Endodermal cell (in vitro differentiated cells): ENCODE data around the gene TASOR2. TPM values are rescaled to one million over a fixed set of nuclear protein-coding genes. Genes with fewer than 3 reads are reported as not detected.

Experiments used
- DNase-seq: peaks from one replicate; pipeline ENCODE4 v3.0.0-alpha.2; 2017
- H3K27ac ChIP-seq: 2 replicates; pipeline ENCODE4 v1.5.1; 2013; ENCODE audit warnings: mild to moderate bottlenecking, low read depth, low read length, moderate library complexity
- H3K27me3 ChIP-seq: 2 replicates; pipeline ENCODE4 v1.6.1; 2013; ENCODE audit warnings: mild to moderate bottlenecking, low read length, moderate library complexity; ENCODE audit not compliant: insufficient read depth, control insufficient read depth, poor library complexity, severe bottlenecking
- H3K36me3 ChIP-seq: 2 replicates; pipeline ENCODE4 v1.7.0; 2013; ENCODE audit warnings: mild to moderate bottlenecking, low read length, moderate library complexity; ENCODE audit not compliant: control insufficient read depth, insufficient read depth
- H3K4me1 ChIP-seq: one replicate; pipeline ENCODE4 v1.7.0; 2013; ENCODE audit warnings: low read length; ENCODE audit not compliant: control insufficient read depth, insufficient read depth
- H3K4me3 ChIP-seq: 2 replicates; pipeline ENCODE4 v1.5.1; 2013; ENCODE audit warnings: mild to moderate bottlenecking, low read length, moderate library complexity
- H3K9ac ChIP-seq: 2 replicates; pipeline ENCODE4 v1.6.1; 2013; ENCODE audit warnings: mild to moderate bottlenecking, low read length, moderate library complexity; ENCODE audit not compliant: poor library complexity, severe bottlenecking; ENCODE audit errors: extremely low read depth
- H3K9me3 ChIP-seq: 2 replicates; pipeline ENCODE4 v1.6.1; 2013; ENCODE audit warnings: mild to moderate bottlenecking, low read length, moderate library complexity; ENCODE audit not compliant: control insufficient read depth
- H3K27ac Mint-ChIP-seq: 2 replicates; pipeline ENCODE4 v1.8.0; 2020; ENCODE audit warnings: mixed read lengths
- H3K27me3 Mint-ChIP-seq: 2 replicates; pipeline ENCODE4 v1.8.0; 2021; ENCODE audit warnings: mild to moderate bottlenecking, mixed read lengths; ENCODE audit not compliant: insufficient read depth
- H3K36me3 Mint-ChIP-seq: 2 replicates; pipeline ENCODE4 v1.8.0; 2020; ENCODE audit warnings: low read depth, mixed read lengths
- H3K4me1 Mint-ChIP-seq: 2 replicates; pipeline ENCODE4 v1.8.0; 2020; ENCODE audit warnings: mixed read lengths
- H3K4me3 Mint-ChIP-seq: 2 replicates; pipeline ENCODE4 v1.8.0; 2020; ENCODE audit warnings: mild to moderate bottlenecking, moderate library complexity, mixed read lengths
- H3K9me3 Mint-ChIP-seq: 2 replicates; pipeline ENCODE4 v1.8.0; 2020; ENCODE audit warnings: mild to moderate bottlenecking, mixed read lengths
- CTCF ChIP-seq: fragments of 200-600 bp; sonication (generic); conservative IDR thresholded peaks from 2 replicates; pipeline ENCODE4 v1.5.0; 2021; ENCODE audit warnings: antibody characterized with exemption, mild to moderate bottlenecking
- WGBS, 2 experiments: methylation state at CpG; one replicate each; pipeline versions ENCODE4 v1.1.5 to v1.1.7; 2013; ENCODE audit warnings: missing lambda C conversion rate in 2 of 2, mixed read lengths in 1 of 2; ENCODE audit not compliant: insufficient coverage in 1 of 2, insufficient read length in 1 of 2; 5-methylcytosine and 5-hydroxymethylcytosine counted together
- total RNA-seq, 2 donors: library from RNA; stranded (reverse); fragmentation: NEBNext Ultra II Directional in 1 of 2; extraction: Animal tissue kit (Norgen Biotek cat#: 25700) in 1 of 2; gene quantifications; 2 replicates in 1 of 2; 3 replicates in 1 of 2; pipeline ENCODE4 v1.2.1, GENCODE V29; 2021

Gene TASOR2
- total RNA-seq, 2 donors from 2014 or later, result 47.1 to 53.0 TPM

DNA sequence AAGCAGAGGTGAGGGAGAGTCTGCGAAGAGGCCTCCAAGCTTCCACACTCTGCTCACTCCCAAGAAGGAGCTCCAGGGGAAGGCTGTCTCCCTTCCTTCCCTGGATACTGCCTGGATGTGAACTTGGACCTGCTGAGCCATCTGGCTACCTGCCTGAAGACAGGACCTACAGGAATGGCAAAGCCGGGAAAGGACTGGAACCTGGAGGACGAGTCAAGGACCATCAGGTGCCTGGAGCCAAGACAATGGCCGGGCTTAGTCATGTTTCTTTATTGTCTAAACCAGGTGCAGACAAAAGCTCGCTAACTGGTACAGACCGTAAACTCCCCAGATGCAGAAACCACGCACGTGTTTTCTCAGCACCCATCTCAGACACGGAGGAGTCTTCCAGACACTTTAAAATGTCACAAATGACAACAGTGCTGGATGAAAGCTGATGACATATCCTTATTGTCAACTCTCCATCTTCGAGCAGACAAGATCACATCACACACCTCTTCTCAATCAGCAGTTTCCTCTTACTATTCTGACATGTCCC is 30.4 kb upstream of the TASOR2 start:
- Histone ChIP-seq H3K9me3 (no peaks in the 10 kb centered on the region), H3K36me3 (no peaks in the 10 kb centered on the region), H3K9ac (no peak overlapping the region), H3K4me3 (no peak overlapping the region), H3K27ac (no peak overlapping the region), H3K27me3 (no peaks in the 10 kb centered on the region), H3K4me1 (peaks cover 5% of the 10 kb centered on the region)
- no peak for DNase-seq
- Mint-ChIP-seq H3K4me3 (no peak overlapping the region), H3K27me3 (no peaks in the 10 kb centered on the region), H3K4me1 (peaks cover 18% of the 10 kb centered on the region), H3K36me3 (peaks cover 16% of the 10 kb centered on the region), H3K9me3 (no peaks in the 10 kb centered on the region), H3K27ac (no peak overlapping the region)
- 84 to 85% methylated on average over 9 to 10 of the region's 10 CpGs for WGBS, 2 experiments
- TF ChIP-seq CTCF, result no peak

DNA sequence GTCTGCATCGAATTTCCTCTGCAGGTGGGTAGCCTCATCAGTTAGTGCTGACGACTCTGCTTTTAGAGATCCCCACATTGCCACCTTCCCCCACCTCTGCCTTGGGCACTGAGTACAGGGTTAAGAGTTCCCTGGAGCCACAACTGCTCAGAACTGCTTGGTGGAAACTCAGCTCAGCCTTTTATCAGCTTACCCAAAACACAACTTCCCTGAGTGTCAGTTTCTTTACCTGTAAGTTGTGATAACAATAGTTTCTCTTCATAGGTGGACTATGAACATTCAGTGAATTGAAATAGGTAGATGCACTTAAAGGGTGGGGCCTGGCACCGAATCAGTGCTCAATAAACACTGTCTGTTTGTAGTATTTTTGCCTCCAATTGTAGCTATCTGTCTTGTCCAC is 29.5 kb upstream of the TASOR2 start:
- Histone ChIP-seq H3K36me3 (no peaks in the 10 kb centered on the region), H3K9ac (no peak overlapping the region), H3K27me3 (no peaks in the 10 kb centered on the region), H3K27ac (no peak overlapping the region), H3K9me3 (no peaks in the 10 kb centered on the region), H3K4me3 (no peak overlapping the region), H3K4me1 (peaks cover 5% of the 10 kb centered on the region)
- no peak overlapping the region for H3K27ac Mint-ChIP-seq
- H3K27me3 Mint-ChIP-seq, result no peaks in the 10 kb centered on the region
- 82% methylated on average over 3 of the region's 3 CpGs for WGBS, 2 experiments
- no peak for DNase-seq
- H3K36me3 Mint-ChIP-seq, result peaks cover 7% of the 10 kb centered on the region
- no peaks in the 10 kb centered on the region for H3K9me3 Mint-ChIP-seq
- H3K4me3 Mint-ChIP-seq, result no peak overlapping the region
- peaks cover 27% of the 10 kb centered on the region for H3K4me1 Mint-ChIP-seq
- TF ChIP-seq CTCF, result no peak

DNA sequence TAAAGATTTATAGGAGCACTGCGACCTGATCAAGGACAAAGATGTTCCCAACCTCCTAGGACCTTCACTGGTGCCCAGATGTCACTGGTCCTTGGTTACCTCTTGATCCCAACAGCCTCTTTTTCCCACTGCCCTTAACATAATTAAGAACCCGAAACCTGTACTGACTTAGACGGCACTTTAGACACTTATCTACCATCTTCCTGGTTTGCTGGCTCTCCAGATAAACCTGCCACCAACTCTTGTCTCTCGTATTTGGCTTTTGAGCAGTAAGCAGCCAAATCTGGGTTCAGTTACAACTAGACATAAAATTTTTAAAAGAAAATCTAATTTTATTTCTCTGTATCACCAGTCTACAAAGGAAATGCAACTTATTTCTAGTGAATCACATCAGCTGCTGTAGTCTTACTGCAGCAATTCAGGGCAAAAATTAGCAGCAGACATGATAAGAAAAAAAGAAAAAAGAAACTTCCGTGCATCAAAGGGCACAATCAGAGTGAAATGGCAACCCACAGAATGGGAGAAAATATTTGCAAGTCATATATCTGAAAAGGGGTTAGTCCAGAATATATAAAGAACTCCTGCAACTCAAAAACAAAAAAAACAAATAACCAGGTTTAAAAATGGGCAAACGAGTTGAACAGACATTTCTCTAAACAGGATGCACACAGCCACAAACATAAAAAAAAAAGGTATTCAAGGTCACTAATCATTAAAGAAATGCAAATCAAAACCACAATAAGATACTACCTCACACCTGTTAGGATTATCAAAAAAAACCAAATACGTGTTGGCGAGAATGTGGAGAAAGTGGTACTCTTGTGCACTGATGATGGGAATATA is 27.7 kb upstream of the TASOR2 start:
- no peak for TF ChIP-seq CTCF
- H3K27me3 ChIP-seq, result no peaks in the 10 kb centered on the region
- H3K27ac ChIP-seq, result no peak overlapping the region
- H3K4me3 ChIP-seq, result no peak overlapping the region
- DNase-seq, result no peak
- peaks cover 5% of the 10 kb centered on the region for H3K4me1 ChIP-seq
- WGBS, 2 experiments, result 95 to 100% methylated on average over 4 to 8 of the region's 8 CpGs
- no peak overlapping the region for H3K9ac ChIP-seq
- Mint-ChIP-seq H3K27me3 (no peaks in the 10 kb centered on the region), H3K9me3 (no peaks in the 10 kb centered on the region), H3K4me3 (no peak overlapping the region), H3K4me1 (peaks cover 28% of the 10 kb centered on the region), H3K27ac (peak overlapping the region; percentile 2), H3K36me3 (no peaks in the 10 kb centered on the region)
- H3K9me3 ChIP-seq, result no peaks in the 10 kb centered on the region
- no peaks in the 10 kb centered on the region for H3K36me3 ChIP-seq
